ENCODE measurements around the gene SI.
"Not testable (repeated sequence)": the region's sequence is repeated elsewhere in the genome, so short reads cannot be mapped to it uniquely, and the experiment has no call there.

The SI gene

DNA sequence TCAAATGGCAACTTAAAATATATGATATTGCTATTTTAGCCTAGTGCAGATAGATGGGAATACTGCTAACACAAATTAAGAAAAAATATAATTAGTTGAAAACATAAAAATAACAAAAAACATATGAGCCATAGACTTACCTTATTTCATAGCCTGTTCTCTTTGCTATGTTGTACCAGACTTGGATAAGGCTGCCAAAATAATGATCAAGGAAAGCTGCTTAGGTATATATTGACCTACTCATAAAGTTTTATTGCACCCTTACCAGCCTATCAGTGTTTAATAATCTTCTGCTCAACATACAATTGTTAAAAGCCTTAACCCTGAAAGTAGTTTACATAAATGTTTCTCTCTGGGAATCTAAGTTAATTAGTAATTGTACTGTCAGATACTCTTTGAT is at the start of gene SI:
Gene SI, minus strand, starts transcription at position 204 of the 400 bp plus-strand sequence. CDS start 2,484 bp downstream, outside the sequence.
- no peak for DNase-seq (ENCODE audit: low read depth)

- DNase-seq (ENCODE audit: low read depth) = no peak
These were observed 47.5 kb upstream of the SI start for GRCh38 chr3:165125836-165126235.

GRCh38 chr3:165111401-165111800 is 33.1 kb upstream of the SI start:
- DNase-seq (ENCODE audit: low read depth) = no peak

DNA sequence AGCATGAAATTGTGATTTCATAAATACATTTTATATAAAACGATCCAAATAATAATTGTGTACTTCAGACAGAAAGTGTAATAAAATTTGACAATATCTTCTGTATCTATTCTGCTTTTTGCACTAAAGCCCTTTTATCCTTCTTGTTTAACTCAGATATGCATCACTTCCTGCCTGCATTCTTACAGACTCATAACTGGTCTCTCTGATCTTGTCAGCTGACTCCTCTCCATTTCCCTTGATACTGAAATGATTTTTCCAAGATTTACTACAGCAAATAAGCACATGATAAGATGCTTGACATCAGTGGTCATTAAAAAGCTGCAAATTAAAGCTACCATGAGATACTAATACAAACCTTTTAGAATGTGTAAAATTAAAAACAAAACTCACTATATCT is 25.3 kb upstream of the SI start:
- no peak for DNase-seq (ENCODE audit: low read depth)

DNA sequence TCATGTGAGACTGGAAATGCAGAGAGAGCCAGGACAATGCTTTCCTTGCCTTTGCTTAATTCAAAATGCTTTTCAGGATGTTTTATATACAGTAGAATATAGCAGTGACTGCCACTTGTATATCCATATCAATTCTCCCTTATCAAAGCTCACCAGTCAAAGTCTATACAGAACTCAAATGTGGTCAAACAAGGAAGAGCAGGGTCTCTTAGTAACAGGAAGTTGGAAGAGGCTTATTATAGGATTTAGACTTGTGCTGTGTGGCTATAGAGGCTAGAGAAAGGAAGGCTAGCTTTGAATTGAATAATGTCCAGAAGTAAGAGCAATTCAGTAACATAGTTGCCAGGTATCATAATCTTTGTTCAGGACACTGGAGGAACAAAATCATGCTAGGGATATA is 4.4 kb upstream of the SI start:
- DNase-seq (ENCODE audit: low read depth) = no peak

GRCh38 chr3:165081183-165081582 is 2.9 kb upstream of the SI start:
- no peak for DNase-seq (ENCODE audit: low read depth)

GRCh38 chr3:165075695-165076094 is 2.6 kb downstream of the SI start:
- no peak for DNase-seq (ENCODE audit: low read depth)

GRCh38 chr3:165070682-165071081 is 7.6 kb downstream of the SI start:
- no peak for DNase-seq (ENCODE audit: low read depth)

DNA sequence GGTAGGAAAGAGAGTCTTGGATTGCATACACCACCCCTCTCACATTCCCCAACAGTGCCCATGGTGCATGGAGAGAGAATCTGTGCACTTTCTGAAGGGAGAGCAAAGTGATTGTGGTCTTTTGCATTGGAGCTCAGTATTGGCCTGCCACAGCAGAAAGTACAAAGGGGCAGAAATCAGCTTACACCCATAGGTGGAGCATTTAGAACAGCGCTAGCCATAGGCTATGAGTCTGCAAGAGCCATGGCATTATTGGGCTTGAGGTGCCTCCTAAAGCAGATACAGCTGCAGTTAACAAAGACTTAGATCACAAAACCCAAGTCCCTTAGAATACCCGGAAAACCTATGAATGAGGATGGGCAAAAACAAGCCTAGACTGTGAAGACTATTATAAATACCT is 21.8 kb downstream of the SI start:
- DNase-seq (ENCODE audit: low read depth) = no peak

DNA sequence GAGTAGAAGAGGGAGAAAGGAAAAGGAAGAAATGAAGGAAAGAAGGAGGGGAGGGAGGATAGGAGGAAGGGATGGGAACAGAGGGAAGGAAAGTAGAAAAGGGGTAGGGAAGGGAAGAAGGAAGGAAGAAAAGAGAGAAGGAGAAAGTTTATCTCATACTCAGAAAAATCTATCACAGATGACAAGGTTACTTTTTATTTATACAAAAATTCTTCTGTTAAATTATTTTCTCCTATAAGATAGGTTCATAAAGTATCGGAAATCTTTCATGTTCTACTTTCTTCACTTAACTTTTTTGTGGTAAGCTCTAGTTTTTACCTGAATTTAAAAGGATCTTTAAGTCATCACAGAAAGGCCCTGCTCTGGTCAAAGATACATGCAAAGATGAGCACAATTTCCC is 38.1 kb downstream of the SI start:
- DNase-seq (ENCODE audit: low read depth) = no peak

DNA sequence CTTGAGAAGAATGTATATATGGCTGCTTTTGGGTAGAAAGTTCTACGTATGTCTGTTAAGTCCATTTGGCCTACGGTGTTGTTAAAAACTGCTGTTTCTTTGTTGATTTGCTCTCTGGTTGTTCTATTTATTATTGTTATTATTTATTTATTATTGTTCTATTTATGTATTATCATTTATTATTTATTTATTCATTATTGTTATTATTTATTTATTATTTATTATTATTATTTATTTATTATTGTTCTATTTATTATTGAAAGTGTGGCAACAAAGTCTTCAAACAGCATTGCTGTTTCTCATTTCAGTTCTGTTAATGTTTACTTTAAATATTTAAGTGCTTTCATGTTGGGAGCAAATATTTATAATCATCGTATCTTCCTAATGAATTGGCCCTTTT is 66.7 kb downstream of the SI start:
- no peak for DNase-seq (ENCODE audit: low read depth)

- DNase-seq (ENCODE audit: low read depth) = no peak
These were observed 93.3 kb downstream of the SI start for GRCh38 chr3:164984947-164985346.

GRCh38 chr3:164962610-164963009 is 115.7 kb downstream of the SI start:
- DNase-seq (ENCODE audit: low read depth) = no peak

GRCh38 chr3:164952966-164953365 is 125.3 kb downstream of the SI start:
- DNase-seq (ENCODE audit: low read depth) = no peak

DNA sequence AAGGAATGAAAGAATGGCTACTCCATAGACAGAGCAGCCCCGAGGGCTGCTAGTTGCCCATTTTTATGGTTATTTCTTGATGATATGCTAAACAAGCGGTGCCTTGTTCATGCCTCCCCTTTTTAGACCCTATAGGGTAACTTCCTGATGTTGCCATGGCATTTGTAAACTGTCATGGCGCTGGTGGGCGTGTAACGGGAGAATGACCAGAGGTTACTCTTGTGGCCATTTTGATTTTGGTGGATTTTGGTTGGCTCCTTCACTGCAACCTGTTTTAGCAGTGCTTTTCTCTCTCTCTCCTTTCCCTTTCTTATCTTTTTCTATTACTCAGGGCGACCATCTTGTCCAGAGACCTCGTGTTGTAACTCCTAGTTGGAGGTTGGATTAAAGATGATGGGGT is 126.9 kb downstream of the SI start:
- not testable (repeated sequence) for DNase-seq (ENCODE audit: low read depth)

DNA sequence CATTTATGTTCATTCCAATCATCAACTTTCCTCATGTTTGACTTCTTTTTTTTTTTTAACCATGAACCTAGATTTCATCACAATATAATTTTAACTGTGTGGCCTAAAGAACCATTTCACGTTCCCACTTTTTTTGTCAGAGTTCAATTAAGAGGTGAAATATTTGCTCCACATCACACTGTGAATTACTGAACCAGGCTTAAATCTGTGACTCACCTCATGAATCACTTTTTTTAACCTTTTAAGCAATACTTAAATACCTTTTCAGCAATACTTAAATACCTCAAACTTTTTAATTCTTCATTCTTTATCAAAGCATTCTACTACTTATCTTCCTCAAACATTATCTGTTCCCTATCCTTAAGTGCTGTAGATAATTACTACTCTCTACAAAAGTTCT is 137.6 kb downstream of the SI start:
- DNase-seq (ENCODE audit: low read depth) = no peak

DNA sequence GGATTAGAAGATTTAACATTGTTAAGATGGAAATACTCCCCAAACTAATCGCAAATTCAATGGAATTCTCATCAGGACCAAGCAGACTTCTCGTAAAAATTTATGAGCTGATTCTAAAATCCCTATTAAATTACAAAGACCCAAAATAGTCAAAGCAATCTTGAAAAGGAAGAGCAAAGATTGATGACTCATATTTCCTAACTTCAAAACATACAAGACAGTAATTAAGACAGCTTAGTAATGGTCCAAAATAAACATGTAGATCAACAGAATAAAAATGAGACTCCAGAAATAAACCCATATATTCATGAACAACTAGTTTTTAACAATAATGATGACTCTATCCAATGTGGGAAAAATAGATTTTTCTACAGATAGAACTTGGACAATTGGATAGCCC is 148.7 kb downstream of the SI start:
- DNase-seq (ENCODE audit: low read depth) = no peak

Measured in stimulated activated CD4-positive, alpha-beta T cell treated with anti-CD3 and anti-CD28 coated beads, Interleukin-2, amount 100 ng/mL, for 4 hours (primary cell).